ENCODE measurements around the gene RNF121.

RNF121 gene

DNA sequence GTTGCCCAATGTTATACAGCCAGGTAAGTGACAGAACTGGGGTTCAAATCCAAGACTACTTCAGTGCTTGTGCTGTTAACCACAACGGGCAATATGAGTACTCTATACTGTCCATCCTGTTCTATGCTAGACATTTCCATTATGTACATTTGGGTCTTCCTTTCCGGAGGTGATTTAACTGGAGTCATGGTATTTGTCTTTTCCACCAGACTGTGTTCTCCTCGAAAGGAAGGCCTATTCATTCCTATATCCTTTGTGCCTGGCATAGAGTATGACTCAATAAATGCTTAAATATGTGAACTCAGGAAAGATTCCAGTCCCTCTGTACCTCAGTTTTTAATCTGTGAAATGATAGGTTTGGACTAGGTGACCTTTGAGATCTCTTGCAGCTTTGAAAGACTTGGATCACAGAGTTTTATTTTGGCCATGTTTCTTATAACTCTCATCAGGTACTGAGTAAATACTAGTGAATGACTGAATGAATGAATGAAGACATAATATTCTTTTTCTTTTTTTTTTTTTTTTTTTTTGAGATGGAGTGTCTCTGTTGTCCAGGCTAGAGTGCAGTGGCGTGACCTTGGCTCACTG lies 6.6 kb downstream of the RNF121 start:
- no peak for DNase-seq

DNA sequence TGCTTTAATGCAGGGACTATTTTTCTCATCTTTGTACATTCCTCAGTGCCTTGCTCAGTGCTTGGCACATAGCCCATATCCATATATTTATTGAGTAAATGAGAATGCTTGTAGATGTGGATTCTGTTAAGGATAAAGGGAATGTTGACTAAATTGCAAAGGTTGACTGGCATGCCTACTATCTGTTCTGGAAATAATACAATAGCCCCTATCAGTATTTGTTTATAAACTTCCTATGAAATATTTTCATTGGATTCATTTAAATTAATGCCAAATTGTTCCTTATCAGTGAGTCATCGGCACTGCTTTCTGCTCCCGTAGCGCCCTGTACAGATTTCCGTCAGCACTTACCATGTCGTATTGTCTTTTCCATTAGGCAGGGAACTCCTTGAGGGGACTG lies 8.0 kb downstream of the RNF121 start:
- DNase-seq: no peak

GRCh38 chr11:71937826-71938225 lies 9.0 kb downstream of the RNF121 start:
- no peak for DNase-seq

GRCh38 chr11:71940561-71941219 lies 11.8 kb downstream of the RNF121 start:
- DNase-seq: no peak

- DNase-seq: no peak
These were observed 17.3 kb downstream of the RNF121 start for GRCh38 chr11:71946144-71946571.

GRCh38 chr11:71947498-71947897 lies 18.7 kb downstream of the RNF121 start:
- no peak for DNase-seq

GRCh38 chr11:71948314-71949027 lies 19.6 kb downstream of the RNF121 start:
- no peak for DNase-seq

DNA sequence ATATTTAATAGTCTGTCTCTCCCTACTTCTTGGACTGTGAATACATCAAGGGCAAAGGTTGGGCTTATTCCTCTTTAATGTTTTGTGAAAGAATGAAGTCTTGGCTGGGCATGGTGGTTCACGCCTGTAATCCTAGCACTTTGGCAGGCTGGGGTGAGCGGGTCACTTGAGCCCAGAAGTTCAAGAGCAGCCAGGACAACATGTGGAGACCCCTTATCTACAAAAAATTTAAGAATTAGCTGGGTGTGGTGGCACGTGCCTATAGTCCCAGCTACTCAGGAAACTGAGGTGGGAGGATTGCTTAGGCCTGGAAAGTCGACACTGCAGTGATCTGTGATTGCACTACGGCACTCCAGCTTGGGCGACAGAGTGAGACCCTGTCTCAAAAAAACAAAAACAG lies 20.2 kb downstream of the RNF121 start:
- DNase-seq: no peak

DNA sequence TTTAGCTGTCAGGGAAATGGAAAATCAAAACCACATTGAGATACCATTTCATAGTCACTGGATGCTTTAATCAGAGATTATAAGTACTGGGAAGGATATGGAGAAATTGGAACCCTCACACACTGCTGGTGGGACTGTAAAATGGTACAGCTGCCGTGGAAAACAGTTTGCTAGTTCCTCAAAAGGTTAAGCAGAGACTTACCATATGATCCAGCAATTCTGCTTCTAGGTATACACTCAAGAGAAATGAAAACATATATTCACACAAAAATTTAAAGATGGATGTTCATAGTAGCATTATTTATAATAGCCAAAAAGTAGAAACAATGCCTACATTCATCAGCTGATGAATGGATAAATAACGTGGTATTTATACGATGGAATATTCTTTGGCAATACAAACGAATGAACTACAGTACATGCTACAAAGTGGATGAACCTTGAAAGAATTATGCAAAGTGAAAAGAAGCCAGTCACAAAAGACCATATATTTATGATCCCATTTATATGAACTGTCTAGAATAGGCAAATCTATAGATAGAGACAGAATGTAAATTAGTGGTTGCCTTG lies 23.0 kb downstream of the RNF121 start:
- DNase-seq: no peak

DNA sequence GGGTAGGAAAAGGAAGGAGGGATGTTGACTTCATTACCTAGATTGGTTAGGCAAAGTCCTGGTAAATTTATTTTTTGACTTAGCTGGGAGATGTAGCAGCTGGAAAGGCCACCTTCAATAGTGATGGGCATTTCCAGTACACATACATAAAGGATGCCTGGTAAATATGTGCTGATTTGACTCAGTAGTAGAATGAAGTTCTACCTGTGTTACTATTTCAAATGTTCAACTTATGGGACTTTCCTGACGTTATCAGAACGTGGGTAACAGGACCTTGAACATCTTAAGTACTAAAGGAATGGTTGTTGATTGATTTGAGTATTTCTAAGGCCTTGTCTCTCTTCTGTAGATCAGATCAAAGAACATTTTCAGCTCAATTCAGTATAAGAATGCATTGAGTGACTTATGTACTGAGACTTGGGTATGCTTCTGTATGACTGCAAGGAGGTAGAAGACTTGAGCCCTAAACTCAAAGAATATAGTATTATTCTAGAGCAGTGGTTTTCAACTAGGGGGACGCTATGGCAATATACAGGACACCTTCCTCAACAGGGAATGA lies 27.1 kb downstream of the RNF121 start:
- no peak for DNase-seq

DNA sequence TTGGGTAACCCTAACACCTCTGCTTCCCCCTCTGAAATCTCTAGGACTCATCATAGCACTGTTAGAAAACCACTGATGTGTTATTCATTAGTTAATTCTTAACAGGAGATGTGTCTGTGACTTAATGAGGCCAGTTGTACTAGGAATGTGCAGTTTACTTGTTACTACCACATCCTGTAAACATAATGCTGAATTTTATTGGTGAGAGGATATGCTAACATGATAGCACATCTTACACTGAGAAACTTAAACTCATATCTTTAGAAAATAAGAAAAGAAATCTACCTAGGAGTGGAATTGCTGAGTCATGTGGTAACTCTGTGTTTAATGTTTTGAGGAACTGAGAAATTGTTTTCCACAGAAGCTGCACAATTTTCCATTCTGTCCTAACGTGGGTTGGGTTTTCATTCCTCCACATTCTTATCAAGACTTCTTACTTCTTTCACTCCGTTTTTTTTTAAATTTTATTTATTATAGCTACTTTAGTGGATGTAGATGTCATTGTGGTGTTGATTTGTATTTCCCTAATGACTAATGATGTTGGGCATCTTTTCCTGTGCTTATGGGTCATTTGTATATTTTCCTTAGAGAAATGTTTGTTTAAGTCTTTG lies 33.7 kb downstream of the RNF121 start:
- DNase-seq: no peak

GRCh38 chr11:71963468-71963867 lies 34.6 kb downstream of the RNF121 start:
- no peak for DNase-seq

GRCh38 chr11:71964641-71965040 lies 35.8 kb downstream of the RNF121 start:
- no peak for DNase-seq

DNA sequence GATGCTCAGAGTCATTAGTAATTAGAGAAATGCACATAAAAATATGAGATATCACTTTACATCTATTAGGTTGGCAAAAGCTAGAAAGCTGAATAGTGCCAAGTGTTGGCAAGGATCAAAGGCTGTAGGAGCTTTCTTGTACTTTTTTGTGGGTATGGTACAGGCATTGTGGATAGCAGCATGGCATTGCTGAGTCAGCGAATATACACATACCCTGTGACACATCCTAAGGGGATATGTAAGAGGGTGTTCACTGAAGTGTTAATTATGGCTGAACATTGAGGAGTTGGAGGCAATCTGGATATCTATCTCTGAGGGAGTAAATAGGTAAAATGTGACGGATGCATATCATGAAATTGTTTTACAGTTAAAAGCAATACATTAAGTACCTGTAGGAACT lies 42.8 kb downstream of the RNF121 start:
- DNase-seq: no peak

DNA sequence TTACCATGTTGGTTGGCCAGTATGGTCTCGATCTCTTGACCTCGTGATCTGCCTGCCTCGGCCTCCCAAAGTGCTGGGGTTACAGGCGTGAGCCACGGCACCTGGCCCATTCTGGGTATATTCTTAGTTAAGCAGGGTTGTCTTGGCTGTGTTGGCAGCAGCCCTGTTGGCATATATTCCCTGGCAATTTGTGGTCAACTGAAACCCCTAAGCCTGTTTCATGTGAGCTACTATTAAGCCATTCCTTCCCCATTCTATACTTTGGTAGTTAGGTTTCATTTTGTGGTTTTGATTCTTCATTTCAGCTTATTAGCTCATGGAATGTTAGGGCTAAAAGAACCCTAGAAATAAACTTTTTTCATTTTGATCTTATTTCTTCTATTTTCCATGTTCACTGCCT lies 47.7 kb downstream of the RNF121 start:
- peak; percentile 45 for DNase-seq

DNA sequence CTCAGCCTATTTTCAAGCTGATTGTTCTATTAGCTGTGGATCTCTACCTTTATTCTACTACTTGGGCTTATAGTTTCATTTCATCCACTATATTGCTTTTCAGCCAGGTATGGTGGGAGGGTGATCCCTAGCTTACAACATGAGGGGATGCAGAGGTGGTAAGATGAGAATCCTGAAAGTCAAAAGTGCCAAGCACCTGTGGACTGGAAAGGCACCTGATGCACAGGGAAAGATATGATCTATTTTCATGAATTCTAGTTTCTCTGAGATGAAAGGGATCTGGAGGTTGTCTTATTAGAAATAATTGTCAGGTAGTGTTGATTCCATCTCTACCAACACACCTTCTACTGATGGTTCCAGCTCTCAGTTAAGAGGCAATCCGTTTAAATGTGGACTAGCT lies 48.2 kb downstream of the RNF121 start:
- no peak for DNase-seq

- DNase-seq: peak; percentile 44
These were observed 49.0 kb downstream of the RNF121 start for GRCh38 chr11:71977743-71978418.

GRCh38 chr11:71979094-71979493 lies 50.2 kb downstream of the RNF121 start:
- no peak for DNase-seq

- DNase-seq: no peak
These were observed 50.8 kb downstream of the RNF121 start for GRCh38 chr11:71979602-71980001.

DNA sequence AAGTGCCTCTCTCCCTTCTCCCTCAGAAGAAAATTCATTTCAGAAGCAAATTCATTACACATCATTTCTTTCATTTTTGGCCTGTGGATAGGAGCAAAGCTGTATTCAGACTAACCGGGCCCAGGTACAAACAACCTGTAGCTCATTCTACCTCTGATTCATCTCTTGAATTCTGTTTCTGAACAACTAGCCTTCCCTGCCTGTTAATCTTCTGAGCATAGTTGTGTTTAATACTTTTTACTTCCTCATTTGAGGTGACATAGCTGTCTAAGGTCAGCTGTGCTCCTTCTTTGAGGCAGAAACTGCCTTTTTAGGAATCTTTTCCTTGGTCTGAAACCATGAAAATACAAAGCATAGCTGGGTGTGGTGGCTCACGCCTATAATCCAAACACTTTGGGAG lies 57.3 kb downstream of the RNF121 start:
- no peak for DNase-seq

DNA sequence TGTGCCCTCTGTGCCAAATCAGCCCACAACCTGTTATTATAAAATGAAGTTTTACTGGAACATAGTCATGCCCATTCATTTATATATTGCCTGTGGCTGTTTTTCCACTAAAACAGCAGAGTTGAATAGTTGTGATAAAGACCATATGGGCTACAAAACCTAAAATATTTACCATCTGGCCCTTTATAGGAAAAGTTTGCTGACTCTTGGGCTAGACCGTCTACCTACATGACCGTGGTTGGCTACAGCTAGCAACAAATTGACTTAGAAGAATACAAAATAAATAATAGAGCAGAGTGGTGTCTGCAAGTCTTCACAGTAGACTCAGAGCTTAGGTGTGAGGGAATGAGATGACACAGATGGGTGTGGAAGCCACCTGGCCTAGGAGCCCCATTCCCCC lies 58.7 kb downstream of the RNF121 start:
- no peak for DNase-seq

- peak; percentile 48 for DNase-seq
These were observed 59.2 kb downstream of the RNF121 start for GRCh38 chr11:71988050-71988449.

DNA sequence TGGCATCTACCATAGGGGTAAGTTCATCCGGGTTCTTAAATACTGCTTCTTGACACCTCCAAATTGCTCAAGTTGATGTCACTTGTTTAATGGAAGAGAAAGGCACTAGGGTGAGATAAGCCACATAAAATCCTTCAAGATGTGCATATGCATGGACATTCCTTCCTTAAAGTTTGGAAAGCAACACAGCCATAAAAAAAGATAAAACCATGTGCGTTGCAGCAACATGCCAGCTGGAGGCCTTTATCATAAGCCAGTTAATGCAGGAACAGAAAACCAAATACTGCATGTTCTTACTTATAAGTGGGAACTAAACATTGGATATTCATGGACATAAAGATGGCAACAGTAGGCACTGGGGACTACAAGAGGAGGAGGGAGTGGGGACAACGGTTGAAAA lies 61.9 kb downstream of the RNF121 start:
- DNase-seq: no peak

Measured in right hindlimb (tissue), 1 donor.